GM12872 (cell line): ENCODE data around the gene TCF12.

Experiments
- CTCF ChIP-seq: IDR thresholded peaks from 3 replicates; pipeline ENCODE4 v1.5.1; 2011; ENCODE audit warnings: low read depth, mild to moderate bottlenecking, low read length, moderate library complexity; ENCODE audit not compliant: insufficient read depth

Gene TCF12

GRCh38 chr15:57253500-57253899, 335.1 kb downstream of the TCF12 start:
- no peak for TF ChIP-seq CTCF

GRCh38 chr15:57255751-57256341, 337.4 kb downstream of the TCF12 start:
- TF ChIP-seq CTCF, result no peak

GRCh38 chr15:57256939-57257338, 338.5 kb downstream of the TCF12 start:
- TF ChIP-seq CTCF, result no peak

- TF ChIP-seq CTCF, result no peak
These were observed 341.2 kb downstream of the TCF12 start for GRCh38 chr15:57259568-57260040.

GRCh38 chr15:57263520-57263919, 345.1 kb downstream of the TCF12 start:
- no peak for TF ChIP-seq CTCF

- TF ChIP-seq CTCF, result no peak
These were observed 354.4 kb downstream of the TCF12 start for GRCh38 chr15:57272771-57273357.

GRCh38 chr15:57273402-57273801, 355.0 kb downstream of the TCF12 start:
- TF ChIP-seq CTCF, result no peak
